Esophagus (tissue), 2 donors: Measurements from ENCODE around the gene TTC12. TPM values are rescaled to one million over a fixed set of nuclear protein-coding genes. Genes with fewer than 3 reads are reported as not detected.
"Not testable (repeated sequence)": the region's sequence is repeated elsewhere in the genome, so short reads cannot be mapped to it uniquely, and the experiment has no call there.

Source experiments
- H3K27ac ChIP-seq, 2 donors: one replicate each; pipeline ENCODE4 v1.5.1; 2013; ENCODE audit warnings: low read depth in 2 of 2, mild to moderate bottlenecking in 2 of 2, inconsistent platforms in 1 of 2, low read length in 1 of 2, moderate library complexity in 1 of 2
- H3K27me3 ChIP-seq, 2 donors: one replicate each; pipeline ENCODE4 v1.6.1; 2013; ENCODE audit warnings: low read length in 2 of 2, control low read depth in 1 of 2, mild to moderate bottlenecking in 1 of 2; ENCODE audit not compliant: insufficient read depth in 2 of 2, control insufficient read depth in 1 of 2
- H3K36me3 ChIP-seq, 2 donors: one replicate each; pipeline ENCODE4 v1.6.1; 2013; ENCODE audit warnings: low read length in 1 of 2; ENCODE audit not compliant: control insufficient read depth in 2 of 2, insufficient read depth in 2 of 2
- H3K4me1 ChIP-seq, 2 donors: one replicate each; pipeline ENCODE4 v1.6.1; 2013; ENCODE audit warnings: low read length in 1 of 2; ENCODE audit not compliant: control insufficient read depth in 2 of 2, insufficient read depth in 2 of 2
- H3K4me3 ChIP-seq, 2 donors: one replicate each; pipeline ENCODE4 v1.5.1; 2013; ENCODE audit warnings: low read length in 2 of 2, mild to moderate bottlenecking in 2 of 2, low read depth in 1 of 2, moderate library complexity in 1 of 2
- H3K9me3 ChIP-seq, 2 donors: one replicate each; pipeline ENCODE4 v1.6.1; 2013; ENCODE audit warnings: mild to moderate bottlenecking in 2 of 2, low read depth in 1 of 2, low read length in 1 of 2, moderate library complexity in 1 of 2; ENCODE audit not compliant: control insufficient read depth in 2 of 2, insufficient read depth in 1 of 2
- WGBS, 2 donors: extraction: QIAGEN DNeasy Blood & Tissue Kit; methylation state at CpG; one replicate each; pipeline ENCODE4 v1.1.7; 2013; 5-methylcytosine and 5-hydroxymethylcytosine counted together
- polyA plus RNA-seq, 2 donors: library from polyadenylated mRNA; stranded (reverse); fragments of 200-250 nt; gene quantifications; one replicate each; pipeline ENCODE4 v1.2.3, GENCODE V29; 2013
- donor health status: healthy with polysubstance abuse.
- donor health status: Bipolar disorder and iron deficiency.

Gene TTC12
- polyA plus RNA-seq, 2 donors = 3.8 to 4.9 TPM

DNA sequence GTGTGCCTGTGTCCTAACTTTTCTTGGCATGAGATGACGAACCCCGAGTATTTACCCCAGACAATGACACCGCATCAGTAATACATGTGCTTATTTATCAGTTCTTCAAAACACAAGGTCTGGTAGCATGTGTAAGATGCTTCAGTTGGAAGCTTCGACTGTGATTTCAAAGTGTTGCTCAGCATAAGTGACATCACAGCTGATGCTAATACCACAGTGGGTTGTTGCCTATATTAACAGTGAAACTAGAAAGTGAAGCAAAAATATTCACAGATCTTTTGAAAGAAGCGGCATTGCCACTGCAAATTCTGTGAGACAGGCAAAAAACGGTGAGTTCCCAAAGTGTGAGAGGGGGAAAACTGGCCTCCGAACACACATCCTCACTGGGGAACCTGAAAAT lies 18.4 kb upstream of the TTC12 start:
- 83% methylated on average over 7 of the region's 7 CpGs for WGBS, 2 donors
- Histone ChIP-seq H3K9me3 (no peaks in the 10 kb centered on the region), H3K36me3 (no peaks in the 10 kb centered on the region), H3K27ac (no peak overlapping the region), H3K4me3 (no peak overlapping the region), H3K27me3 (no peaks in the 10 kb centered on the region), H3K4me1 (no peaks in the 10 kb centered on the region)

DNA sequence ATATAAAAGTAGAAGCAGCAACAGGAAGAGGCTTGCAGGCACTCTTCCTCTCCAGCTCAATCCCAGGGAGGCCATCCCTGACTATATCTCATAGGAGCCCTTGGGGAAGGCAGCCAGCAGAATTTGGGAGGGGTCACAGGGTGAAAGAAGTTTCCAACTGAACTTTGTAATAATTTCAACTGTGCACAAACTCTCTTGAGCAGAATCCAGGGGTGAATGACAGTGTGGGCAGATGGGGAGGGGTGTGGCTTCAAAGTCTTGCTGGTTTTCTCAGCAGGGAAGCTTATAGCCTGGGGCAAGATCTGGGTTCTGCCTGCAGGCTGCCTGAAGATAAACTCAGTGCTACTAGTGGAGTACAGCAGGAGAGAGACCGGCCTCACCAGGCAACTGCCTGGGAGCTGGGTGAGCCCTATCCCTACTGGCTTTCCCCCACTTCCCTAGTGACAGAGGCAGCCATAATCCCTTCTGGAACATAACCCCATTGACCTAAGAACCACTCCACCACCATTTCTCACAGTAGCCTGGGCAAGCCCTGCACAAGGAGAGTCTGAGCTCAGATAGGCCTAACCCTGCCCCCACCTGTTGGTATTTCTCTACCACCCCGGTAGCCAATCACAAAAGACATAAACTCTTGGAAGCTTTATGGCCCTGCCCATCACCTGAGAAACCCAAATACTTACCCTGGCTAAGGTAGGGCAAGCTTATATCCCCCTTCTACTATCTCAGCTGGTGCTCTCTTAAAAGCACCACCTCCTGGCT lies 17.8 kb upstream of the TTC12 start:
- no peaks in the 10 kb centered on the region for H3K27me3 ChIP-seq
- no peaks in the 10 kb centered on the region for H3K36me3 ChIP-seq
- no peaks in the 10 kb centered on the region for H3K4me1 ChIP-seq
- H3K27ac ChIP-seq = no peak overlapping the region
- 81 to 91% methylated on average over 2 of the region's 2 CpGs for WGBS, 2 donors
- H3K4me3 ChIP-seq = no peak overlapping the region
- H3K9me3 ChIP-seq = no peaks in the 10 kb centered on the region

DNA sequence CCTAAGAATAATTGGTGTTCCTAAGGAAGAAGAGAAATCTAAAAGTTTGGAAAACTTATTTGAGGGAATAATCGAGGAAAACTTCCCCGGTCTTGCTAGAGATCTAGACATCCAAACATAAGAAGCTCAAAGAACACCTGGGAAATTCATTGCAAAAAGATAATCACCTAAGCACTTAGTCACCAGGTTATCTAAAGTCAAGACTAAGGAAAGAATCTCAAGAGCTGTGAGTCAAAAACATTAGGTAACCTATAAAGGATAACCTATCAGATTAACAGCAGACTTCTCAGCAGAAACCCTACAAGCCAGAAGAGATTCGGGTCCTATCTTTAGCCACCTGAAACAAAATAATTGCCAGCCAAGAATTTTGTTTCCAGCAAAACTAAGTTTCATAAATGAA lies 15.9 kb upstream of the TTC12 start:
- H3K9me3 ChIP-seq, H3K4me3 ChIP-seq, H3K27ac ChIP-seq, H3K27me3 ChIP-seq, H3K36me3 ChIP-seq, H3K4me1 ChIP-seq: not testable (repeated sequence)
- 90 to 95% methylated on average over 3 of the region's 3 CpGs for WGBS, 2 donors

DNA sequence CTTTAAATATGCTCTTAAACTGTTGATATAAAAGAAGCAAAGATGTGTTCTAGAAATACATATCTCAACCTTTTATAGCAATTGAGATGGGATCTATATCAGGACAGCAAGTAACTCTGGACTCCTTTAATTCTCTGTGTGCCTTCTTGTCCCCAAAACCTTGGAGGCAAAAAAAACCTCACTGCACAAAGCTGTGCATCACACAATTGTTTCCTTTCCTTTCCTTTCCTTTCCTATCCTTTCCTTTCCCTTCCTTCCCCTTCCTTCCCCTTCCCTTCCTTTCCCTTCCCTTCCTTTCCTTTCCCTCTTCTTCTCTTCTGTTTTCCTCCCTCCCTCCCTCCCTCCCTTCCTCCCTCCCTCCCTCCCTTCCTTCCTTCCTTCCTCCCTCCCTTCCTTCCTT lies 9.5 kb upstream of the TTC12 start:
- Histone ChIP-seq H3K36me3 (no peaks in the 10 kb centered on the region), H3K4me3 (no peak overlapping the region), H3K4me1 (no peaks in the 10 kb centered on the region)

DNA sequence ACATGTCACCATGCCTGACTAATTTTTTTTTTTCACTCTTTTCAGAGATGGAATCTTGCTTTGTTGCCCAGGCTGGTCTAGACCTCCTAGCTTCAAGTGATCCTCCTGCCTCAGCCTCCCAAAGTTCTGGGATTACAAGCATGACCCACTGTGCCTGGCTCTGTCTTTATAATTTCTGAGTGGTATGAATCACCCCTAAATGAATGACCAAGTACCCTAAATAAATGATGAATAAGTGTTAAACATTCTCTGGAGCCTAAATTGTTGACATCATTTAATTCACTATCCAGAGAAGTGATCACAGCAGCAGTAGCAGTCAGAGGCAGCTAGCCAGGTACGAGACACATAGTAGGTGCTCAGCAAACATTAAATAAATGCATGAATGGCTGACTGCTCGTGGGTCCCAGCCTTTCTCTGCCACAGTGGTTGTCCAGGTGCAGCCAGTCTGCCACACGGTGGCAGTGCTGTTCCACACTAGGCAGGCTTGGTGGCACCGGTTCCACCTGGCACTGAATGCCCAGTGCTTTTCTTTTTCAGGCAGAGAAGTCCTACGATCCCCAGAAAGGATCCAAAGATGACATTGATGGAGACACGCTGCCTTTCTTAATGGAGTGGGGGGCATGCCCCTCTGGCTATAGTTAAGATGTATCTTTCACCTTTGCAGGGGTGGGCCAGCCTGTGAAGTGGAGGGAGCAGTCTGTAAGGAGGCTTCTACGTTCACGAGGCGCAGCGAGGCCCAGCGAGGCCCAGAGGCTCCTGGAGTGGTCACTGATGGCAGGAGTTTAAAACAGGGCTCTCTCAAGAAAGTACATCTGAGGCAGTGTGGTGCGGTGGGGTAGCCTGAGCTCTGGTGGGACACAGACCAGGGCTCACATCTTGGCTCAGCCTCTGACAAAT lies 8.7 kb upstream of the TTC12 start:
- Histone ChIP-seq H3K4me1 (no peaks in the 10 kb centered on the region), H3K27me3 (no peaks in the 10 kb centered on the region), H3K9me3 (no peaks in the 10 kb centered on the region), H3K36me3 (no peaks in the 10 kb centered on the region), H3K4me3 (no peak overlapping the region), H3K27ac (no peak overlapping the region)
- WGBS, 2 donors = 46 to 47% methylated on average over 12 of the region's 12 CpGs

More for the DNA sequence above, 9.5 kb upstream of the TTC12 start:
- H3K27ac ChIP-seq = no peak overlapping the region
- H3K27me3 ChIP-seq = no peaks in the 10 kb centered on the region
- H3K9me3 ChIP-seq = no peaks in the 10 kb centered on the region

DNA sequence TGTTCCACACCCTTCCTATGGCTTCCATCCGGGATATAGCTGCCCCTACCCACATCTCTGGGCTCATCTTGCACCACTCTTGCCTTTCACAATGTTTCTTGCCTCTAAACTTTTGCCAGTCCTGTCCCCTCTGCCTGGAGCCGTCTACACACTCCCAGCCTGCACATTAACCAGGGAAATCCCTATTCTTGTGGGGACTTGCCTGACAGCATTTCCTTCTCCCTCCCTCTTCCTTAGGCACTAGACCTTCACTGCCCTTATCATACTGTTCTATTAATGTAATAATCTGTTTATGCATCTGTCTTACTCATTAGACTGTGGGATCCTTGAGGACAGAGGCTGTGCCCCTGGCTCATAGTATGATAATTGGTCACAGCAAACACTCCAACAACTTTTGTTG lies 5.8 kb upstream of the TTC12 start:
- Histone ChIP-seq H3K4me1 (no peaks in the 10 kb centered on the region), H3K9me3 (no peaks in the 10 kb centered on the region), H3K4me3 (no peak overlapping the region), H3K27me3 (no peaks in the 10 kb centered on the region), H3K36me3 (no peaks in the 10 kb centered on the region), H3K27ac (no peak overlapping the region)
- WGBS, 2 donors = 29 to 38% methylated on average over 2 of the region's 2 CpGs

DNA sequence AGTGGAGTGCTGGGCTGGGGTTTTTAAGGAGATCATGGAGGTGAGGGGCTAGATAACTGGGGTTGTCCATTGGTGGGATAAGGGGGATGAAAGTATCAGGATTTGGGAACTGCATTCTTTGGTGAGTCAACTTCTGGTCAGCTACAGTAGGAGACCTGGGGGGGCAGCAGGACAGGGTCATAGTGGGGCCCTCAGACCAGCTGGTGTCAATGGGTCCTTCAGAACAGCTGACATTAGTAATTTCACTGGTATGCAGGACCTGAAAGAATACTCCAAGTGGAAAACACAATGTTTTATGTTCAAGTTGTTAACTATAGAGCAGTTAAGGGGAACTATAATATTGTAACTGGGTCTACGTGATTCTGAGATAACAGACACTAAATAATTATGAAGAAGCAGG lies 2.8 kb upstream of the TTC12 start:
- Histone ChIP-seq H3K27ac (no peak overlapping the region), H3K27me3 (no peaks in the 10 kb centered on the region), H3K36me3 (no peaks in the 10 kb centered on the region), H3K4me3 (no peak overlapping the region), H3K4me1 (no peaks in the 10 kb centered on the region), H3K9me3 (no peaks in the 10 kb centered on the region)
- WGBS, 2 donors = 94 to 95% methylated on average over 1 of the region's 1 CpG

DNA sequence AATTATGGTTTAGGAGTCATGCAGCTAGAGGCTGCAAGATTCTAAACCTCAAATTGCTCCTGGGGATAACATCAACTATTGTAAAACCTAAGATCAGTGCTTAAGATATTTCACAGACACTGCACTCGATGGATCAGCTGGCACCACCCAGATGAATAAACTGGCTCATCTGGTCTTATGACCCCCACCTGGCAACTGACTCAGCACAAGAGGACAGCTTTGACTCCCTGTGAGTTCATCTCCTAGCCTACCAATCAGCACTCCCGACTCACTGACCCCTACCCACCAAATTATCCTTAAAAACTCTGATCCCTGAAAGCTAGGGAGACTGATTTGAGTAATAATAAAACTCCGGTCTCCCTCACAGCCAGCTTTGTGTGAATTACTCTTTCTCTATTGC lies 782 bp upstream of the TTC12 start:
- Histone ChIP-seq H3K4me3 (no peak overlapping the region), H3K9me3 (no peaks in the 10 kb centered on the region), H3K27me3 (no peaks in the 10 kb centered on the region), H3K27ac (no peak overlapping the region), H3K36me3 (no peaks in the 10 kb centered on the region), H3K4me1 (no peaks in the 10 kb centered on the region)
- 73 to 81% methylated on average over 3 of the region's 3 CpGs for WGBS, 2 donors

DNA sequence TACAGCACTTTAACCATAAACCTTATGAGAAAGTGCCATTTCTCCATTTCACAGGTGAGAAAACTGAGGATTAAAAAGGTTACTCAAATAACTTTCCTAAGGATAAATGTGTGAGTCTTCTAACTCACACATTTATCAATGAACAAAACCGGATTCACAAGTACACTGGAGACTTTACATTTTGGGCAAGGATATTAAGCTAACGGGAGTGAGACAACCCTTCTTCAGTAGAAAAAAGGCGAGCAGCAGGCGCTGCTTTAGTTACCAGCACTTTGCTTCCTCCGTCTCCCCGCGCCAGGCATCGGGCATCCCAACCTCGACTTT lies 356 bp upstream of the TTC12 start:
- H3K4me3 ChIP-seq = peak overlapping the region; percentile 39 to 77
- H3K4me1 ChIP-seq = no peaks in the 10 kb centered on the region
- whole genome bisulfite sequencing, 2 donors = 4 to 5% methylated on average over 9 of the region's 9 CpGs
- H3K27ac ChIP-seq = peak overlapping the region; percentile 37 to 59
- H3K27me3 ChIP-seq = no peaks in the 10 kb centered on the region
- H3K36me3 ChIP-seq = no peaks in the 10 kb centered on the region
- no peaks in the 10 kb centered on the region for H3K9me3 ChIP-seq

DNA sequence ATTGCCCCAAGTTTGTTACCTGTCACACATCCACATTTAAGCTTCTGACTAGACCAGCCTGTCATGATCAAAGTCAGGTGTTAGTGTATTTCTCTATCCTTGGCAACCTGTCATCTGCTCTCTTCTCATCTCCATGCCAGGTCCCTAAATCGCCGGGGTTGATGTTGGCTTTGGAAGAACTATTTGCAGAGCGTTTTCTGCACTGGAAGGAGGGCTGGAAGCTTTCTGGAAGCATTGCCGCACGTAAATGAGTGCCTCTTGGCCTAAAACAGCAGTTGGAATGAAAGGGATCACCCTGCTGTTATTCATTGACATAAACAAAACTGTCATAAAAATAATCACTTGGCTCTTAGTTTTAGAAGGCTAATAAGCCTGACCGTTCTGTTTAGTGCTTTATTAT lies 1.4 kb downstream of the TTC12 start:
- Histone ChIP-seq H3K4me3 (no peak overlapping the region), H3K9me3 (peaks cover 0 to 3% of the 10 kb centered on the region in 2 donors), H3K36me3 (peaks cover 0 to 3% of the 10 kb centered on the region in 2 donors), H3K4me1 (no peaks in the 10 kb centered on the region), H3K27me3 (no peaks in the 10 kb centered on the region), H3K27ac (no peak overlapping the region)
- 28 to 40% methylated on average over 6 of the region's 6 CpGs for WGBS, 2 donors
